Caco-2 (cell line): ENCODE results near the gene LRRC45. TPM values are rescaled to one million over a fixed set of nuclear protein-coding genes. Genes with fewer than 3 reads are reported as not detected.

Experiments used
- BruUV-seq: library from RNA; stranded (reverse); fragments of 400-500 nt; replicated peaks from 2 replicates; lab custom pipeline; 2021; lab: Mats Ljungman, UMichigan
- CTCF ChIA-PET: fragments of 300-600 bp; sonication (Branson Sonifier 250); formaldehyde crosslinking; loops from one replicate; lab custom pipeline; 2022; ENCODE audit warnings: antibody characterized with exemption; lab: Charles Lee
- POLR2A ChIA-PET: fragments of 300-600 bp; sonication (Branson Sonifier 250); formaldehyde crosslinking; loops from one replicate; lab custom pipeline; 2022; ENCODE audit warnings: antibody characterized with exemption; lab: Charles Lee
- DNase-seq, 2 experiments: peaks; one replicate each; pipeline versions ENCODE4 v3.0.0 to v3.0.0-alpha.2; 2020 to 2022
- H3K27me3 ChIP-seq: replicated peaks from 2 replicates; pipeline ENCODE4 v1.6.0; 2011; ENCODE audit warnings: low read length; ENCODE audit not compliant: control insufficient read depth, insufficient read depth
- H3K36me3 ChIP-seq: 2 replicates; pipeline ENCODE4 v1.5.1; 2011; ENCODE audit warnings: low read length; ENCODE audit not compliant: control insufficient read depth, insufficient read depth
- H3K4me1 ChIP-seq: fragments of 250-450 bp; sonication (Bioruptor Pico); 2 replicates; pipeline ENCODE4 v1.5.1; 2020; ENCODE audit warnings: mild to moderate bottlenecking
- H3K4me3 ChIP-seq: 2 replicates; pipeline ENCODE4 v1.5.1; 2011; ENCODE audit warnings: low read depth, mild to moderate bottlenecking, control low read depth, low read length
- H3K9me3 ChIP-seq: fragments of 250-450 bp; sonication (Bioruptor Pico); 2 replicates; pipeline ENCODE4 v1.5.1; 2020; ENCODE audit warnings: mild to moderate bottlenecking, moderate library complexity
- H3K27ac Mint-ChIP-seq: one replicate; pipeline ENCODE4 v1.8.0; 2022; ENCODE audit warnings: mixed read lengths; ENCODE audit not compliant: unreplicated experiment
- H3K27me3 Mint-ChIP-seq: one replicate; pipeline ENCODE4 v1.8.0; 2022; ENCODE audit warnings: mixed read lengths; ENCODE audit not compliant: insufficient read depth, unreplicated experiment
- H3K36me3 Mint-ChIP-seq: one replicate; pipeline ENCODE4 v1.8.0; 2022; ENCODE audit warnings: mild to moderate bottlenecking, mixed read lengths; ENCODE audit not compliant: insufficient read depth, unreplicated experiment
- H3K4me1 Mint-ChIP-seq: one replicate; pipeline ENCODE4 v1.8.0; 2022; ENCODE audit warnings: low read depth, mixed read lengths; ENCODE audit not compliant: unreplicated experiment
- H3K4me3 Mint-ChIP-seq: one replicate; pipeline ENCODE4 v1.8.0; 2022; ENCODE audit warnings: mild to moderate bottlenecking, moderate library complexity, mixed read lengths; ENCODE audit not compliant: unreplicated experiment
- H3K9me3 Mint-ChIP-seq: one replicate; pipeline ENCODE4 v1.8.0; 2022; ENCODE audit warnings: mixed read lengths; ENCODE audit not compliant: unreplicated experiment
- CTCF ChIP-seq, 2 experiments: fragments of 200-600 bp in 1 of 2; IDR thresholded peaks; 1 replicate in 1 of 2; 2 replicates in 1 of 2; pipeline versions ENCODE4 v1.5.1 to v1.8.0; 2011 to 2022; ENCODE audit warnings: antibody characterized with exemption in 1 of 2, control low read depth in 1 of 2, inconsistent platforms in 1 of 2, low read depth in 1 of 2, low read length in 1 of 2, mild to moderate bottlenecking in 1 of 2, moderate library complexity in 1 of 2; ENCODE audit not compliant: insufficient read depth in 1 of 2, severe bottlenecking in 1 of 2, unreplicated experiment in 1 of 2
- intact Hi-C: fragments of 100-400 bp; cut with micrococcal nuclease; formaldehyde crosslinking; loops from one replicate; pipeline ENCODE4 v1.10.0; 2022; ENCODE audit not compliant: unreplicated experiment
- total RNA-seq: library from RNA; stranded (reverse); gene quantifications from 2 replicates; pipeline ENCODE4 v1.2.3, GENCODE V29; 2022

LRRC45 gene
- total RNA-seq, 1 experiment from 2014 or later: 33.2 TPM

- ChIA-PET CTCF (interaction anchor here (1.7 kb wide), 1 partner anchor 30 kb away, joined by 5 read pairs; no protein-coding TSS in a partner anchor), POLR2A (interaction anchor here (0.6 kb wide), 1 partner anchor 145 kb away, joined by 3 read pairs; no protein-coding TSS in a partner anchor)
- Histone ChIP-seq H3K36me3 (peaks cover 3% of the 10 kb centered on the region), H3K4me3 (no peak overlapping the region), H3K4me1 (0 out of 2 replicates have a peak, but pooled peaks cover 5% of the 10 kb centered on the region), H3K9me3 (no peaks in the 10 kb centered on the region), H3K27me3 (no peaks in the 10 kb centered on the region)
- intact Hi-C loops: no loop called here
- H3K4me3 Mint-ChIP-seq: no peak overlapping the region
- H3K9me3 Mint-ChIP-seq: no peaks in the 10 kb centered on the region
- H3K36me3 Mint-ChIP-seq: peaks cover 67% of the 10 kb centered on the region
- H3K4me1 Mint-ChIP-seq: no peaks in the 10 kb centered on the region
- DNase-seq: no peak
- no peak overlapping the region for H3K27ac Mint-ChIP-seq
- no TSS peak for BruUV-seq
- H3K27me3 Mint-ChIP-seq: no peaks in the 10 kb centered on the region
- TF ChIP-seq CTCF (IDR thresholded peaks at IDR 0.05; ENCODE audit: insufficient read depth in 1 of 2, low read depth in 1 of 2, low read length in 1 of 2, severe bottlenecking in 1 of 2, unreplicated experiment in 1 of 2): no peak
Measured at GRCh38 chr17:82060614-82061013, 37.5 kb downstream of the LRRC45 start.

GRCh38 chr17:82061047-82061925, 38.2 kb downstream of the LRRC45 start:
- H3K36me3 ChIP-seq: peaks cover 3% of the 10 kb centered on the region
- H3K9me3 Mint-ChIP-seq: no peaks in the 10 kb centered on the region
- POLR2A ChIA-PET: no interaction called here

More at GRCh38 chr17:82061047-82061925, 38.2 kb downstream of the LRRC45 start:
- H3K36me3 Mint-ChIP-seq: peaks cover 60% of the 10 kb centered on the region
- BruUV-seq: no TSS peak
- no peaks in the 10 kb centered on the region for H3K27me3 Mint-ChIP-seq
- no peak overlapping the region for H3K4me3 Mint-ChIP-seq
- DNase-seq: no peak
- Histone ChIP-seq H3K4me3 (no peak overlapping the region), H3K4me1 (peaks cover 10% of the 10 kb centered on the region), H3K9me3 (no peaks in the 10 kb centered on the region), H3K27me3 (no peaks in the 10 kb centered on the region)
- intact Hi-C loops: no loop called here
- no peak for TF ChIP-seq CTCF (IDR thresholded peaks at IDR 0.05; ENCODE audit: insufficient read depth in 1 of 2, low read depth in 1 of 2, low read length in 1 of 2, severe bottlenecking in 1 of 2, unreplicated experiment in 1 of 2)
- H3K4me1 Mint-ChIP-seq: no peaks in the 10 kb centered on the region
- H3K27ac Mint-ChIP-seq: no peak overlapping the region
- CTCF ChIA-PET: interaction anchor here (0.7 to 2.0 kb wide), 3 partner anchors 12 to 31 kb away, joined by 4 to 7 read pairs (median 5); no protein-coding TSS in a partner anchor
